ENCODE measurements around the gene PDPK1. TPM values are rescaled to one million over a fixed set of nuclear protein-coding genes. Genes with fewer than 3 reads are reported as not detected.

Gene PDPK1
- total RNA-seq (10 to 100 TPM; 66.1 to 69.7 TPM), polyA plus RNA-seq (10 to 100 TPM; 27.1 to 44.7 (median 28.6) TPM), total RNA-seq (48.2 to 78.2 (median 66.4) reads per million in 6 experiments)

GRCh38 chr16:2537451-2538379, at the start of gene PDPK1:
TSS of gene PDPK1 (plus strand) at chr16:2538021. CDS start at chr16:2538113, 92 bp downstream.
- POLR2A ChIA-PET = interaction anchor here (1.0 to 10.6 kb wide), 6 partner anchors 9 to 573 kb away, joined by 3 to 146 read pairs (median 3); partner anchors contain the start of genes AMDHD2, ATP6V0C and RPS2
- Mint-ChIP-seq H3K4me1 (peaks cover 20 to 68% (median 44%) of the 10 kb centered on the region in 4 donors), H3K9me3 (no peaks in the 10 kb centered on the region), H3K27ac (peak within 1 kb of the TSS; percentile 70 to 96 (median 91)), H3K36me3 (peaks cover 0 to 10% (median 0%) of the 10 kb centered on the region in 3 donors), H3K4me3 (peak within 1 kb of the TSS; percentile 79 to 92 (median 87)), H3K27me3 (peaks cover 0 to 3% (median 0%) of the 10 kb centered on the region in 5 donors)
- DNase-seq (peak; percentile 87 to 96 (median 94)), ATAC-seq (peak; percentile 85 to 86)

GRCh38 chr16:2489581-2489980, 48.2 kb upstream of the PDPK1 start:
- H3K9me3 Mint-ChIP-seq = no peaks in the 10 kb centered on the region
- H3K36me3 Mint-ChIP-seq = peaks cover 0 to 2% (median 0%) of the 10 kb centered on the region in 3 donors
- no peak overlapping the region for H3K27ac Mint-ChIP-seq
- H3K27me3 Mint-ChIP-seq = no peaks in the 10 kb centered on the region
- POLR2A ChIA-PET = no interaction called here
- ATAC-seq = no peak
- no peak overlapping the region for H3K4me3 Mint-ChIP-seq
- no peak for DNase-seq
- H3K4me1 Mint-ChIP-seq = peaks cover 10 to 19% (median 17%) of the 10 kb centered on the region in 4 donors

GRCh38 chr16:2490190-2491105, 47.4 kb upstream of the PDPK1 start:
- Mint-ChIP-seq H3K27ac (no peak overlapping the region), H3K9me3 (no peaks in the 10 kb centered on the region), H3K4me3 (no peak overlapping the region), H3K36me3 (peaks cover 0 to 2% (median 0%) of the 10 kb centered on the region in 3 donors), H3K4me1 (peaks cover 10 to 19% (median 17%) of the 10 kb centered on the region in 4 donors), H3K27me3 (no peaks in the 10 kb centered on the region)
- no peak for DNase-seq
- POLR2A ChIA-PET = no interaction called here
- ATAC-seq = no peak

- Mint-ChIP-seq H3K4me1 (peaks cover 3 to 9% (median 8%) of the 10 kb centered on the region in 4 donors), H3K27me3 (no peaks in the 10 kb centered on the region), H3K27ac (peak overlapping the region in 1 of 10 donors; percentile 26), H3K4me3 (no peak overlapping the region), H3K9me3 (no peaks in the 10 kb centered on the region), H3K36me3 (peaks cover 0 to 2% (median 0%) of the 10 kb centered on the region in 3 donors)
- POLR2A ChIA-PET = no interaction called here
- DNase-seq (no peak), ATAC-seq (no peak)
Observed at GRCh38 chr16:2492292-2492691, 45.5 kb upstream of the PDPK1 start.

GRCh38 chr16:2493605-2494004, 44.2 kb upstream of the PDPK1 start:
- Mint-ChIP-seq H3K36me3 (peaks cover 0 to 7% (median 5%) of the 10 kb centered on the region in 3 donors), H3K27me3 (no peaks in the 10 kb centered on the region), H3K27ac (no peak overlapping the region), H3K4me1 (peaks cover 0 to 3% (median 0%) of the 10 kb centered on the region in 4 donors), H3K9me3 (no peaks in the 10 kb centered on the region), H3K4me3 (no peak overlapping the region)
- DNase-seq (no peak), ATAC-seq (no peak)
- POLR2A ChIA-PET = no interaction called here

- POLR2A ChIA-PET = no interaction called here
- Mint-ChIP-seq H3K4me3 (no peak overlapping the region), H3K9me3 (no peaks in the 10 kb centered on the region), H3K36me3 (peaks cover 0 to 7% (median 5%) of the 10 kb centered on the region in 3 donors), H3K4me1 (no peaks in the 10 kb centered on the region), H3K27me3 (no peaks in the 10 kb centered on the region), H3K27ac (no peak overlapping the region)
- ATAC-seq (no peak), DNase-seq (no peak)
Observed at GRCh38 chr16:2494616-2495015, 43.2 kb upstream of the PDPK1 start.

GRCh38 chr16:2495041-2495440, 42.8 kb upstream of the PDPK1 start:
- Mint-ChIP-seq H3K27ac (no peak overlapping the region), H3K9me3 (no peaks in the 10 kb centered on the region), H3K27me3 (no peaks in the 10 kb centered on the region), H3K4me1 (no peaks in the 10 kb centered on the region), H3K36me3 (peaks cover 0 to 7% (median 5%) of the 10 kb centered on the region in 3 donors), H3K4me3 (no peak overlapping the region)
- POLR2A ChIA-PET = interaction anchor here (0.6 kb wide), 1 partner anchor 455 kb away, joined by 3 read pairs; no protein-coding TSS in a partner anchor
- ATAC-seq = no peak
- DNase-seq = no peak

- no peak overlapping the region for H3K27ac Mint-ChIP-seq
- H3K4me1 Mint-ChIP-seq = peaks cover 0 to 2% (median 0%) of the 10 kb centered on the region in 4 donors
- peaks cover 0 to 7% (median 5%) of the 10 kb centered on the region in 3 donors for H3K36me3 Mint-ChIP-seq
- POLR2A ChIA-PET = interaction anchor here (0.9 kb wide), 1 partner anchor 22 kb away, joined by 3 read pairs; the partner anchor contains the start of gene TBC1D24
- H3K4me3 Mint-ChIP-seq = no peak overlapping the region
- no peaks in the 10 kb centered on the region for H3K27me3 Mint-ChIP-seq
- DNase-seq = no peak
- no peaks in the 10 kb centered on the region for H3K9me3 Mint-ChIP-seq
- ATAC-seq = no peak
Observed at GRCh38 chr16:2496223-2497115, 41.4 kb upstream of the PDPK1 start.

GRCh38 chr16:2497116-2497630, 40.6 kb upstream of the PDPK1 start:
- H3K36me3 Mint-ChIP-seq = peaks cover 0 to 7% (median 5%) of the 10 kb centered on the region in 3 donors
- H3K27me3 Mint-ChIP-seq = no peaks in the 10 kb centered on the region
- POLR2A ChIA-PET = interaction anchor here (0.9 kb wide), 1 partner anchor 22 kb away, joined by 3 read pairs; the partner anchor contains the start of gene TBC1D24
- no peak overlapping the region for H3K4me3 Mint-ChIP-seq
- ATAC-seq (no peak), DNase-seq (no peak)
- peaks cover 0 to 2% (median under 1%) of the 10 kb centered on the region in 4 donors for H3K4me1 Mint-ChIP-seq
- no peaks in the 10 kb centered on the region for H3K9me3 Mint-ChIP-seq
- H3K27ac Mint-ChIP-seq = no peak overlapping the region

GRCh38 chr16:2497695-2498484, 39.9 kb upstream of the PDPK1 start:
- peaks cover 0 to 2% (median under 1%) of the 10 kb centered on the region in 4 donors for H3K4me1 Mint-ChIP-seq
- peaks cover 0 to 7% (median 5%) of the 10 kb centered on the region in 3 donors for H3K36me3 Mint-ChIP-seq
- POLR2A ChIA-PET = no interaction called here
- H3K9me3 Mint-ChIP-seq = no peaks in the 10 kb centered on the region
- no peak for DNase-seq
- H3K4me3 Mint-ChIP-seq = no peak overlapping the region
- ATAC-seq = no peak
- peak overlapping the region in 1 of 10 donors; percentile 61 for H3K27ac Mint-ChIP-seq
- no peaks in the 10 kb centered on the region for H3K27me3 Mint-ChIP-seq

All from naive thymus-derived CD8-positive, alpha-beta T cell (primary cell).